GM18502 (cell line): Measurements from ENCODE around the gene IRF5.
A peak's percentile ranks its signal among the peaks of the same experiment; 100 is the strongest.

Source experiments
- ATAC-seq: cut with Tn5 transposase; IDR thresholded peaks from one replicate; pipeline ENCODE4 v1.9.1; 2021; ENCODE audit warnings: mild to moderate bottlenecking; ENCODE audit not compliant: unreplicated experiment, poor library complexity

Gene IRF5

GRCh38 chr7:128937647-128938543 lies at the start of gene IRF5:
TSS of gene IRF5 (plus strand) at chr7:128937927. CDS start at chr7:128942082, 4,155 bp downstream.
- ATAC-seq, result peak; percentile 19

DNA sequence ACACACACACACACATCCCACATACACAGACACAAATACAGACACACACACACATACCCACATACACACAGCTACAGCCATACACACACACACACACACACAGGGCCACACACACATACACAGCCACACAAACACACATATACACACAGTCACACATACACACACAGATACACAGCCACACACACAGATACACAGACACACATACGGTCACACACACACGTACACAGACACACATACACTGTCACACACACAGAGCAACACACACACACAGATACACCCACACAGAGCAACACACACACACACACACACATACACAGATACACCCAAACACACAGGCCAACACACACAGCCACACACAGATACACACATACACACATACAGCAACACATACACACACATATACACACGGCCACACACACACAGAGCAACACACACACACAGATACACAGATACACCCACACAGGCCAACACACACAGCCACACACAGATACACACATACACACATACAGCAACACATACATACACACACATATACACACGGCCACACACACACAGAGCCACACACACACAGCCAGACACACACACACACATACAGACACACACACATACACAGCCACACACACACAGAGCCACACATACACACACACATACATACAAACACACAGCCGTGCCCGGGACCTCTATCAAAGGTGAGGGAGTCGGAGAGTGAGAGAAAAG lies 49.5 kb upstream of the IRF5 start:
- no peak for ATAC-seq

DNA sequence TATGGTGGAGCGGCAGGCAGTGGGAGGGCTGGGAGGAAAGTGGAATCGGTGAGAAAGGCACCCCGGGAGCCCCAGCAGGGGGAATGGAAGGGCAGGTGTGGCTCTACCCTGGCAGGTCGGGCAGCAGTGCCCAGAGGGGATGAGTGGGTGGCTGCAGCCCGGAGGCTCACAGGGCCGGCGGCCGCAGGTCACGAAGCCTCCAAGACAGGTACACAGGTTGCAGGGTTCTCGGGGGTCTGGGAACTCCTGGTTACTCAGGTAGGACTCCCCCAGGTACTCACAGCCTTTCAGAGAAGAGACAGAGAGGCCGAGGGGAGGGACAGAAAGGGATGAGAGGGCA lies 49.0 kb upstream of the IRF5 start:
- no peak for ATAC-seq

GRCh38 chr7:128889121-128889520 lies 48.6 kb upstream of the IRF5 start:
- no peak for ATAC-seq

- no peak for ATAC-seq
Measured at GRCh38 chr7:128890306-128891109, 47.2 kb upstream of the IRF5 start.

GRCh38 chr7:128891110-128891941 lies 46.4 kb upstream of the IRF5 start:
- no peak for ATAC-seq

- ATAC-seq, result no peak
Measured at GRCh38 chr7:128891942-128892269, 45.8 kb upstream of the IRF5 start.

GRCh38 chr7:128892521-128893250 lies 45.0 kb upstream of the IRF5 start:
- no peak for ATAC-seq

GRCh38 chr7:128893251-128894100 lies 44.3 kb upstream of the IRF5 start:
- no peak for ATAC-seq

DNA sequence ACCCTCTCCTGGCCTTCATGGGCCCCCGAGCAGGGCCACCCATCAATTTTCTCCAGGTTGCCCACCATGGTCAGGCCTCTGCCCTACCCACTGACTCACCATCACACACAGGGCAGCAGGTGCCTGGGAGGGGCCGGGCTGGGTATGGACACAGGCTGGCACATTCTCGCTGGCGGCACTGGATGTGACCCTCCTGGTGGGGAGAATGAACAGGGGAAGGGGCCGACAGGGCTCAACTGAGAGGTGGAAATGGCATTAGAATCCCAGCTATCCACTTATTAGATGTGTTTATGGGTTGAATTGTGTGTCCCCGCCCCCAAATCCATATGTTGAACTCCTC lies 43.7 kb upstream of the IRF5 start:
- no peak for ATAC-seq

- ATAC-seq, result no peak
Measured at GRCh38 chr7:128895320-128895719, 42.4 kb upstream of the IRF5 start.

DNA sequence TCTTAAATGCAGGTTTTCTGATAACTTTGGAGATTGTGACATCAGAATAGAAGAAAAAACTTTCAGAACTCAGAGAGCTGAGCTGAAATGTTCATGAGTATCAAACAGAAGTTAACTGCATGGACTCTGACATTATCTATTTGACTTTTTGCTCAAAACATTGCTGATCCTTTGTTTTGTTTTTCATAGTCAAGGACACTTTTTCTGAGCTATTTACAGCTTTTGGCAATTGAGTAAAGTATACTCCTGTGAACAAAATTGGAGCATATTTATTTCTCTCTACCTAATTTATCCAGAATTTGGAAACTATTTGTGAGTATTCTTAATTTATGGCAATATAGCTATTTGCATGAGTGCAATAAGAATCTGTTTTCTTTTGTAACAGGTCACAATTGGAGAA lies 38.3 kb upstream of the IRF5 start:
- no peak for ATAC-seq

DNA sequence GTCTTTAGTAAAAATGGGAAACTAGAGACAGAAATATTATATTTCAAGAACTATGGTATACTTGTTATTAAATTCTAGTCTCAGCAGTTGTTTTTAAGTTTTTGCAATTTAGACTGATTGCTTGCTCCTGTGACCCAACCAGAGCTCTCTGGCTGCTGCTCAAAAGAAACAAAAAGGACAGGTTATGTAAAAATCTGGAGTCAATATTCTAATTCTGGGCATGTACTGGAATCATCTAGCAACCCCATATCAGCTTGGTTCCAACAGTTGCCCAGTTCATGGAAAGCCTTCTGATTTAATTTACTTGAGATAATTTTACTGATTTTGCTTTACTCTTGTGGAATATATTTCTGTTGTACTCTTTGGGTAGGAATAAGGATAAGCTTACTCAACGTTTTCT lies 37.5 kb upstream of the IRF5 start:
- ATAC-seq, result no peak

DNA sequence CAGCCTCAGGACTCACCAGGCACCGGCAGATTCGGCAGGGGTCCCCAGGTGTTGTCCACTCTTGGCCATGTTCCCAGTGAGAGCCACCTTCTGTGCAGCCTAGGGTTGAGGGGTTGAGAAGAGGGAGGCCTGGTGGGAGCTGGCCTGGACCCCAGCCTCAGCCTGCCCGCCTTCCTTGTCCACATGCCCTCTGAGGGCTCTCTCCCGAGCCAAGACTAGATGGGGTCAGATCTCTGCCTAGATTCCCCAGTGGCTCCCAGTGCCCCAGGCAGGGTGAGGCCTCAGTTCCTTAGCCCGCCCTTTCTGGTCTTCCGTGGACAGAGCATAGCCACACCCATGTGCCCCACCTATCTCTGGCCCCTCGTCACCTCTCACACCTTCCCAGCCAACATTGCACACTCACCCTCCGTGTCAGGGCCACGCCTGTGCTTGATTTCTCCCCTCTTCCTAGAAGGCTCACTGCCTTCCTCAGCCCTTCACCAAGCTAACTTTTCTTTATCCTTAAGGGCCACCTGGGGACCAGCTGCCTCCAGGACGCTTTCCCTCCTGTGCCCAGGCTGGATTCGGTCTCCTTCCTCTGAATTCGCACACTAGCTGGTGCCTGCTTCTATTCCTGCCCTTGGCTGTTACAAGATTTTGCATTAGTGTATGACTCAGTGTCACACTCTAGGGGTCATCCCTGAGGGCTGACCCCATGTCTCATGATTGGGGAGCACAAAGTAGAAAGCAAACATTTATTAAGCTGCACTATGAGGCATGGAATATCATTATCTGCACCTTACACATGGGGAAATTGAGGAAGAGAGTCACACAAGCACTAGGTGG lies 34.8 kb upstream of the IRF5 start:
- ATAC-seq, result no peak

DNA sequence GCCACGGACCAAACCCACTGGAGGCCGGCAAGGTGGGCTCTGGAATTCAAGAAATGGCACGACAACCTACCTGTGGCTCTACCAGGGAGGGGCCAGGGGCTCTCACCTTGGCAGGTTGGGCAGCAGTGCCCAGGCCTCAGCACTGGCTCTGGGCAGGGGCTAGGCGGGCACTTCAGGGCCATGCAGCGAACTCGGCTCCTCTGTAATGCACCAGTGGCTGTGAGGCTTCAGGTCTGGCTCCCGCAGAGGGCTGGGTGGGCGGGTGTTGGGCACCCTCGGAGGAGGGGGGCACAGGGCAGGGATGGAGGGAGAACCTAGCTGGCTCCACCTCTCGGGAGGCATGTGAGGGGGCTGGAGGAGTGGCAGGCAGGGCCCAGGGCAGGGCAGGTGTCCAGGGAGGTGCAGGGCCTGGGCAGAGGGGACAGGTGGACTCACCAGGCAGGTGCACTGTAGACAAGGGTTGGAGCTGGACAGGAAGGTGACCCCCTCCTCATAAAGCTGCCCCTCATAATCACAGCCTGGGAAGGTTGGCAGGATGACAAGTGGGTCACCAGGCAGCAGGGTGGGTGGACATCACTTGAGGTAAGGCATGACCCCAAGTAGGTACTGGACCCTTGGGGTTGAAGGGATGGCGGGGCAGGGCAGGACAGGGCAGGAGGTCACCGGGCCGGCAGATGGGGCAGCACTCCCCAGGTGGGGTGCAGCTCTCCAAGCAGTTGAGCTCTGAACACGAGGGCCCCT lies 33.9 kb upstream of the IRF5 start:
- no peak for ATAC-seq

DNA sequence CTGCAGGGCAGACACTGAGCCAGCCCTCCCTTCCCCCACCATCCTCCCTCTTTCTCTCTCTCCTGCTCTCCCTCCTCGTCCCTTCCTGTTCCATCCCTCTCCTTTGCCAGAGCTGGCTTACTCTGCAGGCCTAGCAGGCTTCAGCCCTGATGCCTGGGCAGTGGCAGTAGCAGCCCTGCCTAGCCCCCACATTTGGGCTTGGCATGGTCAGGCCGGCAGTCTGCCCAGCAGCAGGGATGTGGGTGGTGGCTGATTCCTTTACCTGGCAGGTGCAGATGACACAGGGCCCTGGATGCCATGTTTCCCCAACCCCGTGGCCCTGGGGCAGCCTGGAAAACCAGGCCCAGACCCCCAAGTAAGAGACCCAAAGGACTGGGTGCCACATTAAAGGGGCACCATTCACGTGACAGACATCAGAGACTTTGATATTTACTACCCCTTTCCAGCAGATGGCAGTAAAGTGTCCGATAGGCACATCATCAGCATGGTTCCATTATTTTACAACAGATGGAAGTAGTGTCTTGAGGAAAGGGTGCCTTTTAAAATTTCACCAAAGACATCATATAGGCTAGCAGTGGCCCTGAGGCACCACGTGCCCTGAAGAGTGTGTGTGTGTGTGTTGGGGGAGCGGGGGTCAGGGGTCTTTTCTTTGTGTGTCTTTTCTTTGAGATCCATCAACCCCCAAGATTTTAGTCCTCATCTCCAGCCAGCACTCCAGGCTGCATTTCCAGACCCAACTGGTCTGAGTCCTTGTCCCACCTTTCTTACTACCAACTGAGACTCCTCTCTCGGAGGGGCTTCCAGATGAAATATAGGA lies 33.1 kb upstream of the IRF5 start:
- no peak for ATAC-seq
